Measurements from ENCODE around the gene HSD17B1. TPM values are rescaled to one million over a fixed set of nuclear protein-coding genes. Genes with fewer than 3 reads are reported as not detected.
"Not testable (repeated sequence)": the region's sequence is repeated elsewhere in the genome, so short reads cannot be mapped to it uniquely, and the experiment has no call there.

HSD17B1 gene
- total and polyA plus RNA-seq, 2 of the 13 experiments (the other 11 are each of a cell fraction or from before 2014, with no cell fraction given), result 0.54 to 0.93 TPM

GRCh38 chr17:42545755-42546505 is 6.8 kb upstream of the HSD17B1 start:
- Histone ChIP-seq H3K9ac (ENCODE audit: insufficient read depth, low read depth, low read length) (peak overlapping the region; percentile 59; the same call in 1 of the 2 replicates), H3K4me1 (ENCODE audit: insufficient read depth, low read length) (peaks cover 66% of the 10 kb centered on the region), H3K36me3 (replicated peaks in 1 of 2; ENCODE audit: control insufficient read depth in 1 of 2, insufficient read depth in 2 of 2, low read length in 2 of 2) (peaks cover 0 to 14% of the 10 kb centered on the region in 2 experiments; a peak in 3 of 5 replicates), H3K27ac (ENCODE audit: extremely low read length, insufficient read depth, low read length) (peak overlapping the region; percentile 83)
- 0 out of 2 replicates have a peak, but pooled peaks have one; percentile 40 for TF ChIP-seq ZNF605 (CRISPR knock-in tag; IDR thresholded peaks at IDR 0.05)
- peak in 1 of 2 experiments; percentile 46; a peak in 2 of 4 replicates for TF ChIP-seq POLR2A (IDR thresholded peaks at IDR 0.05; ENCODE audit: insufficient read depth in 1 of 2, low read depth in 2 of 2, low read length in 2 of 2)
- H2AFZ ChIP-seq (ENCODE audit: low read length); H3K9me3 ChIP-seq (ENCODE audit: low read length); H3K4me3 ChIP-seq (replicated peaks in 1 of 3; ENCODE audit: insufficient read depth in 1 of 3, low read depth in 2 of 3, low read length in 3 of 3); intact Hi-C loops (cut with micrococcal nuclease; ENCODE audit: unreplicated experiment); H4K20me1 ChIP-seq (ENCODE audit: insufficient read depth, low read length); in situ Hi-C loops (cut with HindIII; ENCODE audit: extremely low pct_ligation_motif_present, low pct_unique_long_range_greater_than_20kb); H3K79me2 ChIP-seq (ENCODE audit: insufficient read depth, low read length); H3K27me3 ChIP-seq (ENCODE audit: control insufficient read depth in 1 of 2, insufficient read depth in 2 of 2, low read length in 2 of 2); CTCF ChIA-PET (ENCODE audit: low intra/inter-chr PET ratio, low total read pairs); DNase-seq (ENCODE audit: low spot score); H3K4me2 ChIP-seq (ENCODE audit: low read depth, low read length); BruUV-seq (replicated peaks): not testable (repeated sequence)
- POLR2A ChIA-PET, result interaction anchor here (0.6 to 6.1 kb wide), 7 partner anchors 8 to 413 kb away, joined by 3 to 45 read pairs (median 12); partner anchors contain the start of gene NAGLU
- WGBS (ENCODE audit: low lambda C conversion rate), result 89% methylated on average over 9 of the region's 9 CpGs
- FAIRE-seq (peak; percentile 73), ATAC-seq (peak; percentile 8)

- no peak for FAIRE-seq
- H3K4me2 ChIP-seq (ENCODE audit: low read depth, low read length), result no peak overlapping the region
- intact Hi-C loops (cut with micrococcal nuclease; ENCODE audit: unreplicated experiment), result no loop called here
Measured at GRCh38 chr17:42547001-42547461, 5.7 kb upstream of the HSD17B1 start.

More at GRCh38 chr17:42547001-42547461, 5.7 kb upstream of the HSD17B1 start:
- no peak overlapping the region for H3K4me3 ChIP-seq (replicated peaks in 1 of 3; ENCODE audit: insufficient read depth in 1 of 3, low read depth in 2 of 3, low read length in 3 of 3)
- no TSS peak for BruUV-seq (replicated peaks)
- no peaks in the 10 kb centered on the region for H3K79me2 ChIP-seq (ENCODE audit: insufficient read depth, low read length)
- ChIA-PET POLR2A (interaction anchor here (2.6 to 6.1 kb wide), 2 partner anchors 10 to 17 kb away, joined by 15 to 45 read pairs; partner anchors contain the start of gene NAGLU), CTCF (ENCODE audit: low intra/inter-chr PET ratio, low total read pairs) (no interaction called here)
- no peaks in the 10 kb centered on the region for H3K27me3 ChIP-seq (ENCODE audit: control insufficient read depth in 1 of 2, insufficient read depth in 2 of 2, low read length in 2 of 2)
- 95% methylated on average over 23 of the region's 23 CpGs for WGBS (ENCODE audit: low lambda C conversion rate)
- H3K36me3 ChIP-seq (replicated peaks in 1 of 2; ENCODE audit: control insufficient read depth in 1 of 2, insufficient read depth in 2 of 2, low read length in 2 of 2), result peaks cover 0 to 14% of the 10 kb centered on the region in 2 experiments; a peak in 3 of 5 replicates
- no peak overlapping the region for H3K9ac ChIP-seq (ENCODE audit: insufficient read depth, low read depth, low read length)
- no peak overlapping the region for H2AFZ ChIP-seq (ENCODE audit: low read length)
- ATAC-seq (peak; percentile 3), DNase-seq (ENCODE audit: low spot score) (no peak)
- TF ChIP-seq ZNF121 (CRISPR knock-in tag; IDR thresholded peaks at IDR 0.05) (no peak), BORCS8-MEF2B (CRISPR knock-in tag; IDR thresholded peaks at IDR 0.05) (no peak), SOX6 (IDR thresholded peaks at IDR 0.05) (no peak), SOX6 (CRISPR knock-in tag; IDR thresholded peaks at IDR 0.05) (0 out of 2 replicates have a peak, but pooled peaks have one; percentile 4), AGO2 (optimal IDR thresholded peaks at IDR 0.05; ENCODE audit: low read depth, low read length) (peak; percentile 71), POLR2AphosphoS5 (IDR thresholded peaks at IDR 0.05; ENCODE audit: low read depth, low read length) (0 out of 2 replicates have a peak, but pooled peaks have one; percentile 14), POLR2G (IDR thresholded peaks at IDR 0.05; ENCODE audit: low read depth, low read length) (peak; percentile 19; the same call in 1 of the 2 replicates), ZC3H13 (CRISPR knock-in tag; IDR thresholded peaks at IDR 0.05) (peak; percentile 70)
- in situ Hi-C loops (cut with HindIII; ENCODE audit: extremely low pct_ligation_motif_present, low pct_unique_long_range_greater_than_20kb), result no loop called here
- peaks cover 65% of the 10 kb centered on the region for H3K4me1 ChIP-seq (ENCODE audit: insufficient read depth, low read length)
- no peaks in the 10 kb centered on the region for H3K9me3 ChIP-seq (ENCODE audit: low read length)
- H4K20me1 ChIP-seq (ENCODE audit: insufficient read depth, low read length), result no peaks in the 10 kb centered on the region
- H3K27ac ChIP-seq (ENCODE audit: extremely low read length, insufficient read depth, low read length), result no peak overlapping the region
